HG03066 (cell line): ENCODE results near the gene CAMTA1.

ENCODE experiments used
- ATAC-seq: cut with Tn5 transposase; IDR thresholded peaks from one replicate; pipeline ENCODE4 v1.9.1; 2021; ENCODE audit warnings: low read depth; ENCODE audit not compliant: unreplicated experiment

Gene CAMTA1

GRCh38 chr1:7643530-7643929 is 858.3 kb downstream of the CAMTA1 start:
- ATAC-seq: no peak

- ATAC-seq: no peak
These were observed 858.8 kb downstream of the CAMTA1 start for GRCh38 chr1:7644086-7644485.

GRCh38 chr1:7644961-7645750 is 859.9 kb downstream of the CAMTA1 start:
- ATAC-seq: no peak

GRCh38 chr1:7645751-7646048 is 860.4 kb downstream of the CAMTA1 start:
- no peak for ATAC-seq

GRCh38 chr1:7646164-7646563 is 860.9 kb downstream of the CAMTA1 start:
- ATAC-seq: no peak

GRCh38 chr1:7646981-7647901 is 862.0 kb downstream of the CAMTA1 start:
- ATAC-seq: no peak

- ATAC-seq: no peak
These were observed 863.6 kb downstream of the CAMTA1 start for GRCh38 chr1:7648761-7649384.

GRCh38 chr1:7650801-7651200 is 865.5 kb downstream of the CAMTA1 start:
- no peak for ATAC-seq

GRCh38 chr1:7651203-7651602 is 865.9 kb downstream of the CAMTA1 start:
- no peak for ATAC-seq

- no peak for ATAC-seq
These were observed 866.8 kb downstream of the CAMTA1 start for GRCh38 chr1:7652061-7652460.

GRCh38 chr1:7652515-7653098 is 867.4 kb downstream of the CAMTA1 start:
- ATAC-seq: no peak

GRCh38 chr1:7654725-7655124 is 869.5 kb downstream of the CAMTA1 start:
- no peak for ATAC-seq

- ATAC-seq: no peak
These were observed 870.1 kb downstream of the CAMTA1 start for GRCh38 chr1:7655354-7655753.

GRCh38 chr1:7656557-7657215 is 871.4 kb downstream of the CAMTA1 start:
- ATAC-seq: no peak

- no peak for ATAC-seq
These were observed 872.2 kb downstream of the CAMTA1 start for GRCh38 chr1:7657287-7658016.

- ATAC-seq: no peak
These were observed 872.8 kb downstream of the CAMTA1 start for GRCh38 chr1:7658099-7658498.

GRCh38 chr1:7659514-7659913 is 874.3 kb downstream of the CAMTA1 start:
- ATAC-seq: no peak

- ATAC-seq: no peak
These were observed 878.3 kb downstream of the CAMTA1 start for GRCh38 chr1:7663451-7664146.
